ENCODE measurements around the gene HOXA5. TPM values are rescaled to one million over a fixed set of nuclear protein-coding genes. Genes with fewer than 3 reads are reported as not detected.

Gene HOXA5
- total RNA-seq, 1 experiment from 2014 or later: 10.3 TPM

DNA sequence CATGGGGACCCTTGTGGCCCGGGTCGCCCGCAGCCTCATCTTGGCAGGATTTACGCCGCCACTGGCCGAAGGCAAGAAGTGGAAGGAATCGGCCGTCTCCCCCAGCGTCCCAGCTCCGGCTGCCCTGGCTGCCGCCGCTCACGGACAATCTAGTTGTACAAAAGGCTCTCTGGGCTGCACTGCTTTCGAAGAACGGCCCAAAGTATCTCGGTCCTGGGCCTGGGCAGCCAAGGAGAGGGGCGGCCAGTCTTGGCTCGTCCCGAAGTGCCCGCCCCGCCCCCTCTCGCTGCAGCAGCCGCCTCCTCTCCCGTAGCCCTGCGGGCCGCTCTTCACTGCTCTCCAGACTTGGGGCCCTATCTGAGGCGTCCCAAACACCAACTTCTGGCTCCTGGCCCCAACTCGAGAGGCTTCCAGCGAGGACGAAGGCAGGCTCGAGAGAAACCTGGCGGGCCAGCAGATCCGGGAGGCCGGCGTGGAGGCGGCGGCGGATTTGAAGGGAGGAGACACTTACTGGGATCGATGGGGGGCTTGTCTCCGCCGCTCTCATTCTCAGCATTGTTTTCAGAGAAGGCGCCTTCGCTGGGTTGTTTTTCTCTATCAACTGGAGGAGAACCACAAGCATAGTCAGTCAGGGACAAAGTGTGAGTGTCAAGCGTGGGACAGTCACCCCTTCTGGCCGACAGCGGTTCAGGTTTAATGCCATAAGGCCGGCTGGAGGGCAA lies 21.0 kb upstream of the HOXA5 start:
- DNase-seq (ENCODE audit: low read depth, low spot score): no peak
- in situ Hi-C loops (cut with HindIII; ENCODE audit: low pct_unique_long_range_greater_than_20kb, low sequenced_read_pairs): no loop called here

DNA sequence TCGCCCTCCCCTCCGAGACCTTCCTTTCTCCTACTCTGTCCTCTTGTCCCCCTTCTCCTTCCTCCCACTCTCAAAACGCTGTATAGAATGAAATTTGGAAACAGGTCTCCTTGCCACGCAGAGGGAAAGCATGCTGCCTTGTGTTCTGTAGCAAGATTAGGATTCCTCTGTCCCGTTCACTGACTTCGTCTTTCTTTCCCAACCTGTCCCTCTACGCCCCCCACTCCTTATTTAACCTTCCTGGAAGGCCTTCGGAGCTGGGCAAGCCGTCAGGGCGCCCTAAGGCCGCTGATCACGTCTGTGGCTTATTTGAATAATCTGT lies 20.5 kb upstream of the HOXA5 start:
- in situ Hi-C loops (cut with HindIII; ENCODE audit: low pct_unique_long_range_greater_than_20kb, low sequenced_read_pairs): no loop called here
- DNase-seq (ENCODE audit: low read depth, low spot score): no peak

DNA sequence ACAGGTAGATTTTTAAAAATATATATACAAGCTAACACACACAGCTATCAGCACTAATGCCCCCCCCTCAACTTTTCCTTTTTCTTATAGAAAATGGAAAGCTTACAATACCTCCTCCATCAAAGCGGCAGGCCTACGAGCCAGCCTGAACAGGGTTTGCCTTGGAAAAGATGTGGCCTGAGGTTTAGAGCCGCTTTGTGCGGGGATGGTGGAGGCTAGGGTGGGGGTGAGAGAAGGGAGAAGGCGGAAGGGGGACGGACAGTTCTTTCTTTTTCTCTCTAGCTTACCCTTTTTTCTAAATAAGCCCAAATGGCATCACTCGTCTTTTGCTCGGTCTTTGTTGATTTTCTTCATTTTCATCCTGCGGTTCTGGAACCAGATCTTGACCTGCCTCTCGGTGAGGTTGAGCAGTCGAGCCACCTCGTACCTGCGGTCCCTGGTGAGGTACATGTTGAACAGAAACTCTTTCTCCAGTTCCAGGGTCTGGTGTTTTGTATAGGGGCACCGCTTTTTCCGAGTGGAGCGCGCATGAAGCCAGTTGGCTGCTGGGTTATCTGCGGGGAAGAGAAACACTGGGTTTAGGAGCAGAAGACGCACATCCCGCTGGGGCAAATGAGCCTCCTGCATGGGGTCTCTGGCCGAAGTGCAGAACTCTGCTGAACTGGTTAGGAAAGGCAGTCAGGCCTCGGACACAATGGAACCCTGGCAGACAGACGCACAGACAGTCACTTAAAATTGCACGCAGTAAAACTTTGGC lies 20.0 kb upstream of the HOXA5 start:
- in situ Hi-C loops (cut with HindIII; ENCODE audit: low pct_unique_long_range_greater_than_20kb, low sequenced_read_pairs): no loop called here
- DNase-seq (ENCODE audit: low read depth, low spot score): no peak

DNA sequence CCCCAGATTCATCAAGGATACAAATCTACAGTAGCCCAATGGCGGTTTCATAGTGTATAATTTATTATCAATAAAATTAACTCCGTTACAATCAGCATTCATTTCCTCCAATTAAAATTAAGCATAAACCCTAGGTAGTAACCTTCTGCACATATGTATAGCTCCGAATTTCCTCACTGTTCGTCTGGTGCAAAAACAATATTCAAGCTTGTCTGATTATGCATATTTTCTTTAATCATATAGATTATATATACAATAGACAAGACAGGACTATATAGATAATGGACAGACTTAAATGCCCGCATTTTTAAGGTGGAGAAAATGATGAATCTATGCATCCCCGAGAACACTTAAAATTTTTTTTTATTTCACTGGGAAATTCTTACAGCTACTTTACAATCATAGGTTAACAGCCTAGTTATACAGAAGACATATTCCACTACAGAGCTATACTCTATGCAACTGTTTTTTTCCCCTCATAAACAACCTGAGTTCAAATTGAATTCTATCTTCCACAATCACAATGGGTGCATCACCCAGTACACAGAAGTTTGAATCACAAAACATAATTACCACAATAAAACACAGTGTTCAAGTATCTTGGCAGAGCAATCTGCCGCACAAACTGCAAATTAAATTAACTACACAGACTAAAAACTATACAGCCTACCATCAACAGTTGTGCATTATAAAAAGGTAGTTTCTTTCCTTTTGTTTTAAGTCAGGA lies 19.2 kb upstream of the HOXA5 start:
- DNase-seq (ENCODE audit: low read depth, low spot score): no peak
- in situ Hi-C loops (cut with HindIII; ENCODE audit: low pct_unique_long_range_greater_than_20kb, low sequenced_read_pairs): no loop called here

- in situ Hi-C loops (cut with HindIII; ENCODE audit: low pct_unique_long_range_greater_than_20kb, low sequenced_read_pairs): no loop called here
- no peak for DNase-seq (ENCODE audit: low read depth, low spot score)
Observed at GRCh38 chr7:27161721-27162560, 18.5 kb upstream of the HOXA5 start.

- DNase-seq (ENCODE audit: low read depth, low spot score): no peak
- in situ Hi-C loops (cut with HindIII; ENCODE audit: low pct_unique_long_range_greater_than_20kb, low sequenced_read_pairs): no loop called here
Observed at GRCh38 chr7:27161214-27161720, 17.8 kb upstream of the HOXA5 start.

GRCh38 chr7:27160546-27161213 lies 17.2 kb upstream of the HOXA5 start:
- in situ Hi-C loops (cut with HindIII; ENCODE audit: low pct_unique_long_range_greater_than_20kb, low sequenced_read_pairs): no loop called here
- DNase-seq (ENCODE audit: low read depth, low spot score): peak; percentile 85

DNA sequence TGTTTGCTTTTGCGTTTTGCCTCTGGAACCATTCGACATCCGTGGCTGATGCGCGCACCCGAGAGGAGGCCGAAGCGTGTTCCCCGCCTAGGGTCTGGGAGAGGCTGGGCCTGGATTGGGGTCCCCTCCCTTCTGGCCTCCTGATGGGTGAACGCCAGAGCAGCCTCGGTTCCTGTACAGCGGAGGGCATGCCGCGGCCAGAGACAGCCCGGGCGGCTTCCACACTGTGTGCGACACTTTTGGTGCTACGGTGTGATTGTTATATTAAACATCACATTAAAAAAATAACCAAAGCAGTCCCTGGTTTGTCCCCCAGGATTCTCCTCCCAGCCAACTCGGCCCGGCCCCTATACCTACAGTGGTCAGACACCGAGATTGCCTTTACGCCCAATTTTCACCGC lies 16.7 kb upstream of the HOXA5 start:
- in situ Hi-C loops (cut with HindIII; ENCODE audit: low pct_unique_long_range_greater_than_20kb, low sequenced_read_pairs): no loop called here
- DNase-seq (ENCODE audit: low read depth, low spot score): no peak

GRCh38 chr7:27159266-27160144 lies 16.0 kb upstream of the HOXA5 start:
- no peak for DNase-seq (ENCODE audit: low read depth, low spot score)
- in situ Hi-C loops (cut with HindIII; ENCODE audit: low pct_unique_long_range_greater_than_20kb, low sequenced_read_pairs): no loop called here

GRCh38 chr7:27158436-27159265 lies 15.2 kb upstream of the HOXA5 start:
- no peak for DNase-seq (ENCODE audit: low read depth, low spot score)
- in situ Hi-C loops (cut with HindIII; ENCODE audit: low pct_unique_long_range_greater_than_20kb, low sequenced_read_pairs): no loop called here

DNA sequence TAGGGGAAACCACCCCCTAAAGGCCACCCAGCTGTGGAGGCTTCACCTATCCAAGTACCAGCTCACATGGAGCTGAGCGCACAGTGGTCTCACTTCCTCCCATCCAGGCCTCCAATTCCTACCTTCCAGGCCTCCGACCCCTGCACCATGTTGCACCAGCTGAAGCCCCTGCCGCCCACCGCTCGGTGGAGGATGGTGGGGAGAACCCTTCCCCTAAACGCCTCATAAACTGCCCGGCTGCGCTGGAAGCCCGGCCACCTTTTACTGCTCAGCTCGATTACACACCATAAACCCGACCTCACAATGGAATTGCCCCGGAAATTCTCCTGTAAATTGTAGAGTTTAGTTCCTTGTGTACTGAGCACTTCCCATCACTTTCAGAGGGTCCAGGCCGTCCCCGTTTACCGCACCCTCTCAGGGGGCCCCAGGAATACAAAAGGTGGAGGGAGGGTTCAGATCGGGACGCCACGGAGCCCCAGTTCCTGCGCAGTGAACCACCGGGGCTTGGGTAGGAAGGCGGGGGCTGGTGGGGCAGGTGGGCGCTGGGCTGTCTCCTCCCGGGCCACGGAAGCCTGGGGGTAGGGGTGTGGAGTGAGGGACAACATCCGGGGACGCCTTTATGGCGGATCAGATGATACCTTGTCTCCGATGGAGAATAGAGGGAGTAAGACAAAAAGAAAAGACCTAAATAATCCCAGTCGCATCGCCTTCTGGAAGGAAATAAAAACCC lies 14.4 kb upstream of the HOXA5 start:
- in situ Hi-C loops (cut with HindIII; ENCODE audit: low pct_unique_long_range_greater_than_20kb, low sequenced_read_pairs): no loop called here
- no peak for DNase-seq (ENCODE audit: low read depth, low spot score)

DNA sequence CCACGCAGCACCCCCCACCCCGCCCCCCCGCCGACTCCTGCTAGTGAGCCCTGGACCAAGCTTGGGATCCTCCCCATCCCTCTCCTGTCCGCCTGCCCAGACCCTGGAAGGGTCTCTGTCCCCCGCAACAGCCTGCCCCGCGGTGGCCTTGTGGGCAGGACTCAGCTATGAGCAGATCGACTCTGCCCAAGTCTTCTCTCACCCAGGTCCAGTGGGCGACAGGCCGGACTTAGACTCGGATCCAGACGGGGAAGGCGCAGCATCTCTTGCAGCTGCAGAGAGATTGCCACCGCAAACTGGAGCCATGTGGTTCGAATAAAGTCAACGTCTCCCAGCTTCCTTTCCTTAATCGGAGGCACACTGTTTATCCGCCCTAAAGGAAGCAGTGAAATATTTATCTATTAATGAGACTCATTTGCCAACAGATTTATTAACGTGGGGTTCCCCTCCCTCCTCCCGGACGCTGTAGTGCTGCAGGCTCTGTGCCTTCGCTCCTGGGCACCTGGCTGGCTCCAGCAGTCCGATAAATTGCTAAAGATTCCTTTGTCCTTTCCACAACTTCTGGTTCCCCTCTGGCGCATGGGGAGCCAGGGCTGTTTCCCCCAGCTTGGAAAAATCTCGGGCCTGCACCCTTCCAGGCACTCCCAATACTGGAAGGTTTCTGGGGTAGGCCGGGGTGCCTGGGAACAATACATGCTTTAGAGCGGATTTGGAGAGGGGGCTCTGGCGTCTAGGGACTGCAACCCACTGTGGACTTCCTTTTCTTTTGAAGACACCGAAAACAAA lies 13.6 kb upstream of the HOXA5 start:
- in situ Hi-C loops (cut with HindIII; ENCODE audit: low pct_unique_long_range_greater_than_20kb, low sequenced_read_pairs): no loop called here

DNA sequence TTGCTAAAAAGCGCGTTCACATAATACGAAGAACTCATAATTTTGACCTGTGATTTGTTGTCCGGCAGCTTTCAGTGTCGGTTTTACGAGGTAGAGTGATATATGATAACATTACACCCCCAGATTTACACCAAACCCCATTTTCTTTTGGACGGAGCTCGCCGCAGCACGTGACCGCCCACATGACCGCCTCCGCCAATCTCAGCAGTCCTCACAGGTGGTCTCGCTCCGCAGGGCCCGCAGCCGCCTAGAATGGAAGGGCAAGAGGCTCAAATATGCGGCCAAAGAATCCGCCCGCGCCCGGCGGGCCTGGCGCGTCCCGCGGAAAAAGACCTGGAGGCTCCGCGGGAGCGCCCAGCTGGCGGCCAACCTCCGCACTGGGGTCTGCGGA lies 13.0 kb upstream of the HOXA5 start, which contains the start of gene HOXA7:
HOXA7 (minus strand) TSS at position 168 of the 391 bp plus-strand sequence; CDS start at position 38, 130 bp downstream.
- in situ Hi-C loops (cut with HindIII; ENCODE audit: low pct_unique_long_range_greater_than_20kb, low sequenced_read_pairs): no loop called here
- no peak for DNase-seq (ENCODE audit: low read depth, low spot score)

More for the DNA sequence above, 13.6 kb upstream of the HOXA5 start:
- no peak for DNase-seq (ENCODE audit: low read depth, low spot score)

DNA sequence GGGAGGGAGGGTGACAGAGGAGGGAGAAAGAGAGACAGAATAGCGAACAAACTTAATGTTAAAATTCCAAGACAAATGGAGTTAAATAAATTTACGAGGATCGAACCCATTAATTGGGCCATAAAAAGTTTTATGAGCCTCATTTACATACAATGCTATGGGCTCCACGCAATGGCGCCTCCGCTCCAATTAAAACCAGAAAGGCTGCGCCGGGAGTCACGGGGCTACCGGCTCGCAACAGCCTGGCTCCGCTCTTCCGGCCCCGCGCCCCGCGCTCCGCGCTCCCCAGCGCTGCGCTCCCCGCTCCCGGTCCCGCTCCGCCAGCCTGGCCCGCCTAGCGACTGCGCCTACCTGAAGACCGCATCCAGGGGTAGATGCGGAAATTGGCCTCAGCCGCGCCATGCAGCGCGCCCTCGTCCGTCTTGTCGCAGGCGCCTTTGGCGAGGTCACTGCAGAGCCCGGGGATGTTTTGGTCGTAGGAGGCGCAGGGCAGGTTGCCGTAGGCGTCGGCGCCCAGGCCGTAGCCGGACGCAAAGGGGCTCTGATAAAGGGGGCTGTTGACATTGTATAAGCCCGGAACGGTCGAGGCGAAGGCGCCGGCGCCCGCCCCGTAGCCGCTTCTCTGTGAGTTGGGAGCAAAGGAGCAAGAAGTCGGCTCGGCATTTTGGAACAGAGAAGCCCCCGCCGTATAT lies 12.5 kb upstream of the HOXA5 start:
- DNase-seq (ENCODE audit: low read depth, low spot score): no peak
- in situ Hi-C loops (cut with HindIII; ENCODE audit: low pct_unique_long_range_greater_than_20kb, low sequenced_read_pairs): no loop called here

Data from SK-MEL-5 (cell line).